Activated CD4-positive, alpha-beta T cell treated with anti-CD3 and anti-CD28 coated beads, Interleukin-2, amount 50 U/mL, for 24 hours (primary cell): ENCODE data around the gene POTEH.
"Not testable (repeated sequence)": the region's sequence is repeated elsewhere in the genome, so short reads cannot be mapped to it uniquely, and the experiment has no call there.

Experiments used
- DNase-seq, 2 donors: peaks; one replicate each; pipeline ENCODE4 v3.0.0-alpha.2; 2020; ENCODE audit warnings: low read depth in 1 of 2, low spot score in 1 of 2

POTEH gene

DNA sequence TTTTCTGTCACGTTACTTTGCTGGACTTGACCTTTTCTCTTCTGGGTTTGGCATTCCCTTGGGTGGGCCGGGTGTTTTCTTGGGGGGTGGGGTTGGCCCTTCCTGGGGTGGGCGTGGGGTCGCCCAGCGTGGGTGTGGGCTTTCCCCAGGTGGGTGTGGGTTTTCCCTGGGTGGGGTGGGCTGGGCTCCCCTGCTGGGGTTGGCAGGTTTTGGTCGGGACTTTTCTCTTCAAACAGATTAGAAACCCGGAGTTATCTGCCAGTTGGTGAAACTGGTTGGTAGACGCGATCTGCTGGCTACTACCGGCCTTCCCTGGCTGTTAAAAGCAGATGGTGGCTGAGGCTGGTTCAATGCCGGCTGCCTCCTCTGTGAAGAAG, at the start of gene POTEH:
POTEH (plus strand) TSS at position 278 of the 377 bp plus-strand sequence; CDS start at position 330, 52 bp downstream.
- not testable (repeated sequence) for DNase-seq

- not testable (repeated sequence) for DNase-seq
Observed at GRCh38 chr22:15642288-15642861, 47.5 kb upstream of the POTEH start.

- DNase-seq: not testable (repeated sequence)
Observed at GRCh38 chr22:15651954-15652353, 37.9 kb upstream of the POTEH start.

DNA sequence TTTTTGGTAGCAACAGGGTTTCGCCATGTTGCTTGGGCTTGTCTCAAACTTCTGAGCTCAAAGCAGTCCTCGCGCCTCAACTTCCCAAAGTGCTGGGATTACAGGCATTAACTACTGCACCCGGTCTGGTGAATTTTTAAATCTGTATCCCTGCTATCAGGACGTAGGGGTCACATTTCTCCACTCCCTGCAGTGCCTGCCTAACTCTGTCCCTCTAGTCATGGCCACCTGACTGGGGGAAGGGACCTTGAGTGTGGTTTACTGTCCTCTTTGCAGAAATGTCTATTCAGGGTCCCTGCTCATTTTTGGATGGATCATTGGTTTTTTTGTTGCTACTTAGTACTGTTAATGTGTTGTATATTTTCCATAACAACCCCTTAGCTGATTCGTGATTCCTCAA, 37.1 kb upstream of the POTEH start:
- not testable (repeated sequence) for DNase-seq

- not testable (repeated sequence) for DNase-seq
Observed at GRCh38 chr22:15653241-15653640, 36.6 kb upstream of the POTEH start.

DNA sequence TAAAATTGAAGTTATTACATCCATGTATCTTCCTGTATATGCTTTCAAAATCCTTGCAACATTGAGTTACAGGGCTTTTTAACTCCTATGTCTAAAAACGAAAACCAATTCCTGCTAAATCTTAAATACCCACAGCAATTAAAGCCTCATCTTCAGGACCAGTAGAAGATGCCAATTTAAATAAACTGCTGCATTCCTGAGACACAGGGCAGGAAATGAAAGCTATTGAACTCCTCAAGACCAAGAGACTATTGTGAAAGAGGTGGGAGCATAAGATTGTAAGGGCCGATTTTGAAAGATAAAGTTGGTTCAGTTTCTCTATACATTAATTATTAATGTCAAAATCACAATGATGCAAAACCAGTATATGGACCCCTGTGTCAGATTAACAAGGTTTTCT, 28.7 kb upstream of the POTEH start:
- DNase-seq: not testable (repeated sequence)

DNA sequence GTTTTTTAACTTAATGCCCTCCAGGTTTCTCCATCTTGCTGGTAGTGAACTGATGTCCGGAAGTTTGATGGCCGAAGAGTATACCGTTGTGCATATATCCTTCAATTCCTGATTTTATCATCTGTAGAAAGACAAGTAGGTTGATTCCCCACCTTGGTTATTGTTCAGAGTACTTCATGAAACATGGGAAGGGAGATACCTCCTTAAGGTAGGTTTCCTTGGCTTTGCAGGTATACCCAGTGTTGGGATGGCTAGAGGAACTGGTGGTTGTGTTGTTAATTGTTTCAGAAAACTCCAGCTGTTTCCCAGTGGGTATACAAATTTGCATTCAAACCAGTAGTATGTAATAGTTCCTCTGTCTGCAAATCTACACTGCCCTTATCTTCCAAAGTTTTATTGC, 25.1 kb upstream of the POTEH start:
- not testable (repeated sequence) for DNase-seq

DNA sequence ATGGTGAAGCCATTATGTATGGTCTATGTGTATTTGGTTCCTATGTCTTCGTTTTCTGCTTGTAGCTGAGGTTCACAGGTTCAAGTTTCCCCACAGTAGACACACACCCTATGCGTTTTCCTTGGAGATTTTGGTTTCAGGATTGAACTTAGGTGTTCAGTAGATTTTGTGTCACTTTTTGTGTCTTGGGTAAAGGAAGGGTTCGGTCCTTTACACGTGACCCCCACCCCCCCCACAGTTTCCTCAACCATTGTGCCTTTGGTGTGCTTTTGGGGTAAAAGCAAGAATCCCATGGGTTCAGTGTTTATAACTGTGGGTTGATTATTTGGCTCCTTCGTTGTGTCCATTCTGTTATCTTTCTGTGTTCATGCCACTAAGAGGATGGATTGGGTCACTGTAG, 24.3 kb upstream of the POTEH start:
- not testable (repeated sequence) for DNase-seq

DNA sequence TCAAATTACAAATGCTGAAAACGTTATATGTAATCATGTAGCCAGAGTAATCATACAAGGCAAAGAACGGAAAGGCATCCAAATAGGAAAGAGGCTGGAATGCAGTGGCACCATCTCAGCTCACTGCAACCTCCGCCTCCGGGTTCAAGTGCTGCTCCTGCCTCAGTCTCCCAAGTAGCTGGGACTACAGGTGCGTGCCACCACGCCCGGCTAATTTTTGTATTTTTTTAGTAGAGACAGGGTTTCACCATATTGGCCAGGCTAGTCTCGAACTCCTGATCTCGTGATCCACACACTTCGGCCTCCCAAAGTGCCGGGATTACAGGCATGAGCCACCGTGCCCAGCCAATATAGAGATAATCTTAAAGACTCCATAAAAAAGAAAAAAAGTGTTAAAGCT, 20.4 kb upstream of the POTEH start:
- not testable (repeated sequence) for DNase-seq

DNA sequence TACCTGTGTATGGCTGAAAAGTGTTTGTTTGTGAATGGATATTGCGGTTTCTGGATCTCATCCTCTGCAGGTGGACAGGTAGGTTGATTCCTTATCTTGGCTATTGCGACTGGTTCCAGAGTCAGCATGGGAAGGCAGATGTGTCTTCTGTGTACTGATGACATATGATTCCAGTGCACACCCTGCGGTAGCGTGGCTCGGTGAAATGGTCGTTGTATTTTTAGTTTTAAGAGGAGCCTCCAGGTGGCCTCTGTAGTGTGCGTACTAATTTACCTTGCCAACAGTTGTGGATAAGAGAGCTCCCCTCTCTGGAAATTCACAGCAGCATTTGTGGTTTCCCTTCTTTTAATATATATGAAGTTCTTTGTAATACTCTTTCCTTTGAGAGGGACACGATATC, 10.1 kb upstream of the POTEH start:
- DNase-seq: not testable (repeated sequence)

GRCh38 chr22:15684115-15684514, 5.7 kb upstream of the POTEH start:
- not testable (repeated sequence) for DNase-seq

DNA sequence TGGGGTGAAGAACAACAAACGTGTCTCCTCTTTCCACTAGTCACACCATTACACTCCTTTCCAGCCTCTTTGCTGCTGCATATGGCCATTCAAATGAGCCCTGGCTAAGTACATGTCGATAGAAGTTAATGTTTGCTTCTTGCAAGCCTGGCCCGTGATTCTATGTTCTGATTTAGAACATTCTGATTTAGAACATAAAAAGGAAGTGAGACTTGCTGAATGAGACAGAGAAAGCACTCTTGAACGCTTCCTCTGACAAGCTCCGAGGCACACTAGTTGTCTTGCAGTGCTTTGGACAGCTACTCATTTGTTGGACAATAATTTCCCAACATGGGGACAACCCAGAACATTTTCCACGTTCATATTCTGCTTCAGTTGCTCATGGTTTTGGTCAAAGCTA, 5.1 kb upstream of the POTEH start:
- DNase-seq: not testable (repeated sequence)

DNA sequence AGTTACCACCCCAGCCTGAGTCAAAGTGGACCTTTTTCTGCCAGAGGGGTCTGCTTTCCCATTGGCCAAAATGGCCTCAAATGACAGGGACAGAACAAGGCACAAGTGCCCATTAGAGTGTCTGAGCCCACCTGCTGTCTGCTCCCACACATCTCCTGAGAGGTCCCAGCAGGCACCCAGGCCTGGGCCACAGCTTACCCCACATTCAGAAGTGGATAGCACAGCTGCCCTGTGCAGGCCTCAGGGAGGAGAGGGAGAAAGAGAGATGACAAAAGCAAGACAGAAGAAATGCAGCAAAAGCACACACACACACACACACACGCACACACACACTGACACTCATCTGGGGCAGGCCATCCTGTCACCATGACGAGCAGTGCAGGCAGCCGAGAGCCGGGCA, 4.2 kb upstream of the POTEH start:
- DNase-seq: not testable (repeated sequence)

GRCh38 chr22:15687086-15687485, 2.7 kb upstream of the POTEH start:
- not testable (repeated sequence) for DNase-seq

- DNase-seq: not testable (repeated sequence)
Observed at GRCh38 chr22:15687676-15688075, 2.1 kb upstream of the POTEH start.

DNA sequence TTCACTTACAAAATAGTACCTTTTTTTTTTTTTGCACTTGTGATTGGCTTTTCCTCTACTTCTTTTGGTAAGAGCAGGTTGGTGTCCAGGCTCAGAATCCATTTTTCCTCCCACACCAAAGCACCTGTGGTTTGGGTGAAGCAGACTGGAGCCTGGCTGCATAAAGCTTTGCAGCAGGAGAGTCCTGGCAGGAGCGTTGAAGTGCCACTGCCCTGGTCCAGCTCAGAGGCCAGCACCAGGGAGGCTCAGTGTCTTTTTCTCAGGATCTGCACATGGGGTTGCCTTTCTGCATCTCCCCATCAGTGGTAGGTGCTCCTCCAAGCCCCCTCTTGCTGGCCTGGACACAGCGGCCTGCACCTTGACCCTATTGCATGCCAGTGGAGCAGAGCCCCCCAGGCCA, 1.7 kb upstream of the POTEH start:
- DNase-seq: not testable (repeated sequence)

GRCh38 chr22:15689012-15689748, 646 bp upstream of the POTEH start:
- DNase-seq: not testable (repeated sequence)

DNA sequence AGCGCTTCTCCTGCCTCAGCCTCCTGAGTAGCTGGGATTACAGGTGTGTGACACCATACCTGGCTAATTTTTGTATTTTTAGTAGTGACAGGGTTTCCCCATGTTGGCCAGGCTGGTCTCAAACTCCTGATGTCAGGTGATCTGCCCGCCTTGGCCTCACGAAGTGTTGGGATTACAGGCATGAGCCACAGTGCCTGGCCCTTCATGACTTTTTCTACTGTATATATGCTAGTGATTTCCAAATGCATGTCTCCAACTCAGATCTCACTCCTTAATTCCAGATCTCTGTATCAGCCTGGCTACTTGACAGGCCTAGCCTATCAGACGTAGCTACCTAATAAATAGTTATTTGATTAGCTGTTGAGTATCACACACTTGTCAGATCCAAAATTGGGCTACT, 23.8 kb downstream of the POTEH start:
- DNase-seq: not testable (repeated sequence)

DNA sequence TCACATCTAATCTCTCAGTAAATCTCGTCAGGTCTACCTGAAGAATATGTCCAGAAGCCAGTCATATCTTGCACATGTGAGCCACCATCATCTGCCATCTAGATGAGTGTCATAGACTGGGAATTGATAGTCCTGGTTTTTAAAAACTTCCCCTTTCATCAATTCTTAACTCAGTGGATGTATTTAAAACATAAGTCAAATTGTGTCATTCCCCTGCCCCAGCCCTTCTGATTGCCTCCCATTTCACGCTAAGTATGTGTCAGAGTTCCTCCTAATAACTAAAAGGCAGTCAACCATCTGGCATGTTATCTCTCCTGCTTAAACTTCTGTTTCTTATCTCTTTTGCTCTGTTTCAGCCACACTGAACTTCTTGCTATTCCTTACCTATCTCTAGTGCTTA, 24.3 kb downstream of the POTEH start:
- not testable (repeated sequence) for DNase-seq

DNA sequence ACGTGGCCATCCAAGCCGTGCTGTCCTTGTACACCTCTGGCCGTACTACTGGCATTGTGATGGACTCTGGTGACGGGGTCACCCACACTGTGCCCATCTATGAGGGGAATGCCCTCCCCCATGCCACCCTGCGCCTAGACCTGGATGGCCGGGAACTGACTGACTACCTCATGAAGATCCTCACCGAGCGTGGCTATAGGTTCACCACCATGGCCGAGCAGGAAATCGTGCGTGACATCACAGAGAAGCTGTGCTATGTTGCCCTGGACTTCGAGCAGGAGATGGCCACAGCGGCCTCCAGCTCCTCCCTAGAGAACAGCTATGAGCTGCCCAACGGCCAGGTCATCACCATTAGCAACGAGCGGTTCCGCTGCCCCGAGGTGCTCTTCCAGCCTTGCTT, 32.1 kb downstream of the POTEH start:
- not testable (repeated sequence) for DNase-seq

GRCh38 chr22:15729209-15729917, 39.5 kb downstream of the POTEH start:
- DNase-seq: not testable (repeated sequence)

- not testable (repeated sequence) for DNase-seq
Observed at GRCh38 chr22:15731023-15731422, 41.2 kb downstream of the POTEH start.
